ENCODE results near the gene HOXA9. TPM values are rescaled to one million over a fixed set of nuclear protein-coding genes. Genes with fewer than 3 reads are reported as not detected.

Gene HOXA9
- total RNA-seq, 1 donor from 2014 or later, result not detected

GRCh38 chr7:27205325-27206280 lies 40.3 kb upstream of the HOXA9 start:
- Histone ChIP-seq H3K27ac (ENCODE audit: low read depth, low read length) (no peak overlapping the region), H3K4me2 (ENCODE audit: low read length) (peak overlapping the region; percentile 47), H3K36me3 (ENCODE audit: insufficient read depth, low read length) (no peaks in the 10 kb centered on the region), H3K4me3 (ENCODE audit: insufficient read depth, low read depth, low read length) (no peak overlapping the region), H3K9me3 (ENCODE audit: insufficient read depth, low read depth, low read length) (peaks cover 5% of the 10 kb centered on the region), H4K20me1 (ENCODE audit: insufficient read depth, low read length) (peaks cover 35% of the 10 kb centered on the region), H3K9ac (ENCODE audit: low read length) (no peak overlapping the region), H3K4me1 (ENCODE audit: insufficient read depth, low read length) (peaks cover 13% of the 10 kb centered on the region), H3K79me2 (ENCODE audit: insufficient read depth, low read length) (no peaks in the 10 kb centered on the region), H3K27me3 (ENCODE audit: insufficient read depth, low read length) (peaks cover 100% of the 10 kb centered on the region), H2AFZ (ENCODE audit: low read depth, low read length) (no peak overlapping the region)
- no peak for TF ChIP-seq CTCF (IDR thresholded peaks at IDR 0.05; ENCODE audit: insufficient read depth, low read depth, low read length)
- TF ChIP-seq EZH2 (IDR thresholded peaks at IDR 0.05; ENCODE audit: insufficient read depth, low read length), result peak; percentile 92
- H3K27me3 Mint-ChIP-seq (ENCODE audit: low read depth, unreplicated experiment), result peaks cover 97% of the 10 kb centered on the region
- peaks cover 13% of the 10 kb centered on the region for H3K9me3 Mint-ChIP-seq (ENCODE audit: unreplicated experiment)
- no peak for FAIRE-seq
- no peaks in the 10 kb centered on the region for H3K4me1 Mint-ChIP-seq (ENCODE audit: low read depth, unreplicated experiment)
- no peaks in the 10 kb centered on the region for H3K36me3 Mint-ChIP-seq (ENCODE audit: low read depth, unreplicated experiment)
- no peak for DNase-seq (ENCODE audit: low read depth)
- H3K27ac Mint-ChIP-seq (ENCODE audit: unreplicated experiment), result peak overlapping the region; percentile 41
- H3K4me3 Mint-ChIP-seq (ENCODE audit: unreplicated experiment), result no peak overlapping the region

- Mint-ChIP-seq H3K27ac (ENCODE audit: unreplicated experiment) (no peak overlapping the region), H3K36me3 (ENCODE audit: low read depth, unreplicated experiment) (no peaks in the 10 kb centered on the region), H3K4me3 (ENCODE audit: unreplicated experiment) (peak overlapping the region; percentile 34), H3K4me1 (ENCODE audit: low read depth, unreplicated experiment) (no peaks in the 10 kb centered on the region), H3K9me3 (ENCODE audit: unreplicated experiment) (peaks cover 16% of the 10 kb centered on the region), H3K27me3 (ENCODE audit: low read depth, unreplicated experiment) (peaks cover 94% of the 10 kb centered on the region)
- Histone ChIP-seq H3K4me1 (ENCODE audit: insufficient read depth, low read length) (peaks cover 10% of the 10 kb centered on the region), H3K36me3 (ENCODE audit: insufficient read depth, low read length) (no peaks in the 10 kb centered on the region), H3K9me3 (ENCODE audit: insufficient read depth, low read depth, low read length) (peaks cover 5% of the 10 kb centered on the region), H3K27ac (ENCODE audit: low read depth, low read length) (no peak overlapping the region), H4K20me1 (ENCODE audit: insufficient read depth, low read length) (peaks cover 37% of the 10 kb centered on the region), H3K79me2 (ENCODE audit: insufficient read depth, low read length) (no peaks in the 10 kb centered on the region), H2AFZ (ENCODE audit: low read depth, low read length) (no peak overlapping the region), H3K27me3 (ENCODE audit: insufficient read depth, low read length) (peaks cover 100% of the 10 kb centered on the region), H3K4me2 (ENCODE audit: low read length) (peak overlapping the region; percentile 47), H3K4me3 (ENCODE audit: insufficient read depth, low read depth, low read length) (no peak overlapping the region), H3K9ac (ENCODE audit: low read length) (no peak overlapping the region)
- TF ChIP-seq EZH2 (IDR thresholded peaks at IDR 0.05; ENCODE audit: insufficient read depth, low read length) (peak; percentile 95), CTCF (IDR thresholded peaks at IDR 0.05; ENCODE audit: insufficient read depth, low read depth, low read length) (no peak)
- FAIRE-seq, result no peak
- DNase-seq (ENCODE audit: low read depth), result no peak
These were observed 39.5 kb upstream of the HOXA9 start for GRCh38 chr7:27204851-27205322.

Data from astrocyte (in vitro differentiated cells and primary cell).